NCI-H187 treated with DMSO at 0.1 percent for 48 hours (cell line): ENCODE data around the gene SMARCD1.

ENCODE experiments used
- DNase-seq: peaks from one replicate; lab custom pipeline; 2025; lab: John Stamatoyannopoulos, UW

The SMARCD1 gene

GRCh38 chr12:50104417-50105366 is 19.6 kb downstream of the SMARCD1 start:
- no peak for DNase-seq

- no peak for DNase-seq
These were observed 20.8 kb downstream of the SMARCD1 start for GRCh38 chr12:50105913-50106450.

- DNase-seq = no peak
These were observed 21.8 kb downstream of the SMARCD1 start for GRCh38 chr12:50106907-50107306.

GRCh38 chr12:50107416-50108268 is 22.5 kb downstream of the SMARCD1 start:
- no peak for DNase-seq

- DNase-seq = no peak
These were observed 24.2 kb downstream of the SMARCD1 start for GRCh38 chr12:50109319-50109718.

- DNase-seq = no peak
These were observed 25.1 kb downstream of the SMARCD1 start for GRCh38 chr12:50110127-50110761.

GRCh38 chr12:50110762-50111351 is 25.7 kb downstream of the SMARCD1 start:
- DNase-seq = no peak

GRCh38 chr12:50111395-50111692 is 26.2 kb downstream of the SMARCD1 start:
- no peak for DNase-seq

GRCh38 chr12:50111693-50112455 is 26.7 kb downstream of the SMARCD1 start, which contains the start of gene COX14:
COX14 (plus strand) TSS chr12:50112236; CDS start chr12:50120044, 7,808 bp downstream.
- peak; percentile 98 for DNase-seq

- DNase-seq = no peak
These were observed 27.5 kb downstream of the SMARCD1 start for GRCh38 chr12:50112456-50113218.

GRCh38 chr12:50117057-50117622 is 32.0 kb downstream of the SMARCD1 start:
- DNase-seq = no peak

GRCh38 chr12:50119387-50119786 is 34.2 kb downstream of the SMARCD1 start:
- DNase-seq = no peak

GRCh38 chr12:50120521-50120920 is 35.4 kb downstream of the SMARCD1 start:
- no peak for DNase-seq

GRCh38 chr12:50120953-50121352 is 35.8 kb downstream of the SMARCD1 start:
- DNase-seq = no peak

- no peak for DNase-seq
These were observed 36.5 kb downstream of the SMARCD1 start for GRCh38 chr12:50121641-50122040.

GRCh38 chr12:50123203-50123602 is 38.1 kb downstream of the SMARCD1 start:
- DNase-seq = no peak

GRCh38 chr12:50127546-50127945 is 42.4 kb downstream of the SMARCD1 start:
- DNase-seq = peak; percentile 82

GRCh38 chr12:50129290-50129689 is 44.1 kb downstream of the SMARCD1 start:
- DNase-seq = no peak

- no peak for DNase-seq
These were observed 47.5 kb downstream of the SMARCD1 start for GRCh38 chr12:50132505-50133135.
